Right atrium auricular region (tissue), 2 donors: Measurements from ENCODE around the gene TNS1. TPM values are rescaled to one million over a fixed set of nuclear protein-coding genes. Genes with fewer than 3 reads are reported as not detected.

Experiments
- DNase-seq: peaks from one replicate; pipeline ENCODE4 v3.0.0-alpha.2; 2019; ENCODE audit warnings: low spot score
- H3K27ac ChIP-seq, 2 donors: fragments of 200-600 bp; sonication (generic); 1 replicate in 1 of 2; 2 replicates in 1 of 2; pipeline ENCODE4 v1.5.1; 2016 to 2019
- H3K27me3 ChIP-seq, 2 donors: fragments of 200-600 bp; sonication (generic); one replicate each; pipeline versions ENCODE4 v1.5.1 to v1.6.0; 2017 to 2019
- H3K36me3 ChIP-seq: fragments of 200-600 bp; sonication (generic); one replicate; pipeline ENCODE4 v1.5.1; 2016
- H3K4me1 ChIP-seq, 2 donors: fragments of 200-600 bp; sonication (generic); one replicate each; pipeline versions ENCODE4 v1.5.1 to v1.6.0; 2017 to 2019
- H3K4me3 ChIP-seq, 2 donors: fragments of 200-600 bp; sonication (generic); 1 replicate in 1 of 2; 2 replicates in 1 of 2; pipeline ENCODE4 v1.5.1; 2017 to 2019; ENCODE audit warnings: mild to moderate bottlenecking in 1 of 2, moderate library complexity in 1 of 2
- H3K9me3 ChIP-seq, 2 donors: fragments of 200-600 bp; sonication (generic); one replicate each; pipeline ENCODE4 v1.5.1; 2019
- total RNA-seq, 2 donors: library from RNA; depleted of rRNA; stranded (reverse); fragments of >200 nt; gene quantifications; one replicate each; pipeline ENCODE4 v1.1.0, GENCODE V29; 2016
- TF ChIP-seq, protein P1 (sequence below), 2 donors: fragments of 200-600 bp; sonication (generic); IDR thresholded peaks; one replicate each; pipeline ENCODE4 v1.5.1; 2019; ENCODE audit warnings: antibody characterized with exemption in 2 of 2

The TNS1 gene
- total RNA-seq, 2 donors from 2014 or later = 393 to 720 TPM

DNA sequence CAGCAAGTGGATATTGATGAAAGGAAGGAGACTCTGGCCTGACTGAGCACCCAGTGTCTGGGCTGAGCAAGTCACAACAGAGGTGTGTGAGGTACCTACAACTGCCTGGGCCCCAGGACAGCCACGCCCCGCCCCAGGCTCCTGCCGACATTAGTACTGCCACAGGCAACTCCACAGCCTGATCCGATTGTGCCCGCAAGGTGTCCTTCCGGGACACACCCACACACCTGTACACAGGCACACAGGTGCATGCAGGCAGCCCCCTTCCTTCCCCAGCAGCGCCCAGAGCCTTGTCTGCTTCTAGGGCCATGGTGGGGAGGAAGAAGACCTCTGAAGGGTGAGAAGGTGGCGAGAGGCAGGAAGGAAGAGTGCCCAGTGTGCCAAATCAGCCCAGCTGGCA, 83.6 kb downstream of the TNS1 start:
- DNase-seq = no peak
- H3K4me1 ChIP-seq = peaks cover 0 to 100% of the 10 kb centered on the region in 2 donors
- H3K4me3 ChIP-seq = no peak overlapping the region
- peaks cover 41% of the 10 kb centered on the region for H3K36me3 ChIP-seq
- H3K27me3 ChIP-seq = no peaks in the 10 kb centered on the region
- H3K27ac ChIP-seq = peak overlapping the region; percentile 96 to 99
- H3K9me3 ChIP-seq = no peaks in the 10 kb centered on the region
- TF ChIP-seq, protein P1, sequence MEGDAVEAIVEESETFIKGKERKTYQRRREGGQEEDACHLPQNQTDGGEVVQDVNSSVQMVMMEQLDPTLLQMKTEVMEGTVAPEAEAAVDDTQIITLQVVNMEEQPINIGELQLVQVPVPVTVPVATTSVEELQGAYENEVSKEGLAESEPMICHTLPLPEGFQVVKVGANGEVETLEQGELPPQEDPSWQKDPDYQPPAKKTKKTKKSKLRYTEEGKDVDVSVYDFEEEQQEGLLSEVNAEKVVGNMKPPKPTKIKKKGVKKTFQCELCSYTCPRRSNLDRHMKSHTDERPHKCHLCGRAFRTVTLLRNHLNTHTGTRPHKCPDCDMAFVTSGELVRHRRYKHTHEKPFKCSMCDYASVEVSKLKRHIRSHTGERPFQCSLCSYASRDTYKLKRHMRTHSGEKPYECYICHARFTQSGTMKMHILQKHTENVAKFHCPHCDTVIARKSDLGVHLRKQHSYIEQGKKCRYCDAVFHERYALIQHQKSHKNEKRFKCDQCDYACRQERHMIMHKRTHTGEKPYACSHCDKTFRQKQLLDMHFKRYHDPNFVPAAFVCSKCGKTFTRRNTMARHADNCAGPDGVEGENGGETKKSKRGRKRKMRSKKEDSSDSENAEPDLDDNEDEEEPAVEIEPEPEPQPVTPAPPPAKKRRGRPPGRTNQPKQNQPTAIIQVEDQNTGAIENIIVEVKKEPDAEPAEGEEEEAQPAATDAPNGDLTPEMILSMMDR (IDR thresholded peaks at IDR 0.05) = no peak

DNA sequence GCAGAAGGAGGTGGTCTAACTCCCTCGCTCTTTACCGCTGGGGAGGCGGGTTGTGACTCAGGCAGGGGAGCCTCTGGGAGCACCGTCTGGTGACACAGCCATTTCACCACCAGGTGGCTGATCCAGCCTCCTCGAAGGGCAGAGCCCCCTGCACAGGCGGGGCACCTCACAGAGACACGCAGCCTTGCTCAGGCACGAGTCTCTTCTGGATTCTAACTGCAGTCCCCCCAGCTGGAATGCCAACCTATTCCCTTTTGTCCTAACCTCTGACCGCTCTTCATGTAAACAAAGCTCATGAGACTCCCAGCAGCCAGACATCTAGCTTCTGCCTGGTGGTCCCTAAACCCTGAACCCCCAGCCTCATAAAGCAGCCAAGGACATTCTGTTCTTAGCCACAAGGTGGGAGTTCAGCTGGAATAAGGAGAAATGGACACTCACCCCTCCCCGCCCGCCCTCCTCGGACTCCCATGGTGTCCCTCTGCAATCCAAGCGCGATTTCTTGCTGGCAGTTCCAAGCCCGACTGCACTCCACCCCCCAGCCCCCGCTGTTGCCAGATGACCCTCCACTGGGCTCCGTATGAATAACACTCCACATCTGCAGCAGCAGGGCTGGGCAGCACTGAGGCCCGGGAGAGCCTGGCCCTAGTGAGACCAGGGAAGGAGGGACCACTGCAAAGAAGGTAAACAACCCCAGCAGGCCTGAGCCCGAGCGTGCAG, 84.3 kb downstream of the TNS1 start:
- no peaks in the 10 kb centered on the region for H3K9me3 ChIP-seq
- H3K4me1 ChIP-seq = peaks cover 0 to 100% of the 10 kb centered on the region in 2 donors
- no peak for DNase-seq
- H3K27ac ChIP-seq = peak overlapping the region; percentile 96 to 99
- TF ChIP-seq, protein P1 (IDR thresholded peaks at IDR 0.05) = peak in 1 of 2 donors; percentile 31
- no peaks in the 10 kb centered on the region for H3K27me3 ChIP-seq
- peaks cover 41% of the 10 kb centered on the region for H3K36me3 ChIP-seq
- H3K4me3 ChIP-seq = no peak overlapping the region

GRCh38 chr2:217916504-217917254, 86.1 kb downstream of the TNS1 start:
- Histone ChIP-seq H3K27me3 (no peaks in the 10 kb centered on the region), H3K9me3 (no peaks in the 10 kb centered on the region), H3K4me1 (peaks cover 0 to 100% of the 10 kb centered on the region in 2 donors), H3K36me3 (peaks cover 41% of the 10 kb centered on the region), H3K27ac (peak overlapping the region; percentile 96 to 99), H3K4me3 (no peak overlapping the region)
- no peak for DNase-seq
- TF ChIP-seq, protein P1 (IDR thresholded peaks at IDR 0.05) = no peak

DNA sequence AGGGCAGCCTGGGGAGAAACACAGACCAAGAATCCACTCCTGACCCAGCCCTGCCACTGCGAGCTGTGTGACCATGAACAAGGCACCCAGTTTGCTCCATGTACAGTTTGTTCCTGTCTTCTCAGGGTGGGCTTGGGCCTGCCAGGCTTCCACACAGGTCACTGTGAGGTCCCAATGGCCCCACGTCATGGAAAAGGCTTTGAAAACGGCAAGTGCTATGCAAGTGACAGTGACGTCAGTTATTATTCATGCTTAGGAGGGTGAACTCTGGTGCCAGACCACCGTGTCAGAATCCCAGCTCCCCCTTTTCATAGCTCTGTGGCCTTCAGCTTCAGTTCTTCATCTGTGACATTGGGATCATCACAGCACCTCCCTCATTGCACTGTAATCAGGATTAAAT, 87.1 kb downstream of the TNS1 start:
- H3K4me1 ChIP-seq = peaks cover 0 to 100% of the 10 kb centered on the region in 2 donors

DNA sequence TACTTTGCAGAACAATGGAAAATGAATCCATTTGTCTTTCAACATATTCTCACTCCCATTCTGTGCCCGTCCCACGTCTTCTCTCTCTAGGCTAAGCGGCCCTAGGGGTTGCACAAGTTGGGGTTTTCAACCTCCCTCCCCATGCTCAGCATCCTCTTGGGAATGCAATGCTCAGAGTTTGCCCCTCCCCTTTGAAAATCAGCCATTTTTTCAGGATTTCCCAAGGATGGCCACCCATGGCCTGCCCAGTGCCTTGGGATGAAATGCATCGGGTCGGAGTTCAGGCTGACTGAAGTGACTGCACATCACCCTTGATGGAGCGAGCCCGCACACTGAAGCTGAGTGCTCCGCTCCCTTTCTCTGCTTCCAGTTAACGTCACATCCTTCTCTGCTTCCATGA, 87.9 kb downstream of the TNS1 start:
- DNase-seq = no peak
- TF ChIP-seq, protein P1 (IDR thresholded peaks at IDR 0.05) = no peak
- Histone ChIP-seq H3K4me1 (peaks cover 0 to 100% of the 10 kb centered on the region in 2 donors), H3K27ac (peak overlapping the region; percentile 96 to 99), H3K9me3 (no peaks in the 10 kb centered on the region), H3K36me3 (peaks cover 41% of the 10 kb centered on the region), H3K27me3 (no peaks in the 10 kb centered on the region), H3K4me3 (no peak overlapping the region)

More for the DNA sequence above, 87.1 kb downstream of the TNS1 start:
- no peak for DNase-seq
- H3K36me3 ChIP-seq = peaks cover 41% of the 10 kb centered on the region
- H3K27ac ChIP-seq = peak overlapping the region; percentile 96 to 99
- H3K27me3 ChIP-seq = no peaks in the 10 kb centered on the region
- H3K9me3 ChIP-seq = no peaks in the 10 kb centered on the region
- TF ChIP-seq, protein P1 (IDR thresholded peaks at IDR 0.05) = no peak
- H3K4me3 ChIP-seq = no peak overlapping the region
